Adrenal gland (tissue), 5 donors: ENCODE measurements around the gene FGF8.

Experiments
- POLR2A ChIP-seq, 2 donors: fragments of 450-650 bp; IDR thresholded peaks; one replicate each; pipeline ENCODE4 v1.6.1; 2017; ENCODE audit warnings: antibody characterized with exemption in 2 of 2, mild to moderate bottlenecking in 2 of 2, moderate library complexity in 1 of 2
- TF ChIP-seq, protein P1 (sequence below), 6 experiments: fragments of 450-650 bp in 4 of 6; fragments of 200-600 bp in 2 of 6; sonication (generic) in 1 of 6; IDR thresholded peaks; 1 replicate in 5 of 6; 2 replicates in 1 of 6; pipeline versions ENCODE4 v1.5.1 to v1.8.0; 2016 to 2021; ENCODE audit warnings: antibody characterized with exemption in 6 of 6, mild to moderate bottlenecking in 2 of 6, moderate library complexity in 1 of 6
- donor health status: DM: no; HTN: no; CAD: no.

DNA sequence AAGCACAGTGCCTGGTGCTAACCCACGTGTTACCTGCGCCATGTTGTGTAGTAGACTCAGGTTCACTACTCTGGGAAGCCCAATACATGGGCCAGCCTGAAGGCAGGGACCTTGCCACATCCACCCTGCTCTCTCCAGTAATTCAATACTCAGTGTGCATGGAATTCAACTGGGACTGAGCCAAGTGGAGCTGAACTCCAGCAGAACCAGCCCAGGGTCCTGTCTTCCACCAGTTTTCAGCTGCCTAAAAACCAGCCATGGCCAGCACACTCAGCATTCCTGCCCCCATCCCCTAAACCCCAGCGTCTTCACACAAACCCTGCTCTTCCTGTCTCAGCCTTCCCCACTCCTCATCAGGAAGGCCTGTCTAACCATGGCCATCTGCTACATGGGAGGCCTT is 15.4 kb downstream of the FGF8 start:
- TF ChIP-seq, protein P1, sequence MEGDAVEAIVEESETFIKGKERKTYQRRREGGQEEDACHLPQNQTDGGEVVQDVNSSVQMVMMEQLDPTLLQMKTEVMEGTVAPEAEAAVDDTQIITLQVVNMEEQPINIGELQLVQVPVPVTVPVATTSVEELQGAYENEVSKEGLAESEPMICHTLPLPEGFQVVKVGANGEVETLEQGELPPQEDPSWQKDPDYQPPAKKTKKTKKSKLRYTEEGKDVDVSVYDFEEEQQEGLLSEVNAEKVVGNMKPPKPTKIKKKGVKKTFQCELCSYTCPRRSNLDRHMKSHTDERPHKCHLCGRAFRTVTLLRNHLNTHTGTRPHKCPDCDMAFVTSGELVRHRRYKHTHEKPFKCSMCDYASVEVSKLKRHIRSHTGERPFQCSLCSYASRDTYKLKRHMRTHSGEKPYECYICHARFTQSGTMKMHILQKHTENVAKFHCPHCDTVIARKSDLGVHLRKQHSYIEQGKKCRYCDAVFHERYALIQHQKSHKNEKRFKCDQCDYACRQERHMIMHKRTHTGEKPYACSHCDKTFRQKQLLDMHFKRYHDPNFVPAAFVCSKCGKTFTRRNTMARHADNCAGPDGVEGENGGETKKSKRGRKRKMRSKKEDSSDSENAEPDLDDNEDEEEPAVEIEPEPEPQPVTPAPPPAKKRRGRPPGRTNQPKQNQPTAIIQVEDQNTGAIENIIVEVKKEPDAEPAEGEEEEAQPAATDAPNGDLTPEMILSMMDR (IDR thresholded peaks at IDR 0.05), result no peak
- no peak for TF ChIP-seq POLR2A (IDR thresholded peaks at IDR 0.05)
